Naive B cell (primary cell): ENCODE measurements around the gene SNAP29. TPM values are rescaled to one million over a fixed set of nuclear protein-coding genes. Genes with fewer than 3 reads are reported as not detected.
"Not testable (repeated sequence)": the region's sequence is repeated elsewhere in the genome, so short reads cannot be mapped to it uniquely, and the experiment has no call there.

Experiments
- ATAC-seq, 2 donors: fragments of 150-1000 bp; cut with Tn5 transposase; 2 replicates each; pipeline ENCODE4 v1.10.0; 2021; ENCODE audit warnings: low read depth in 2 of 2, mild to moderate bottlenecking in 2 of 2, moderate library complexity in 2 of 2
- DNase-seq: peaks from one replicate; pipeline ENCODE4 v3.0.0; 2022
- H3K27ac Mint-ChIP-seq, 6 donors: one replicate each; pipeline ENCODE4 v1.8.0; 2020 to 2022; ENCODE audit warnings: mild to moderate bottlenecking in 6 of 6, mixed read lengths in 6 of 6, moderate library complexity in 5 of 6, inconsistent platforms in 2 of 6
- H3K27me3 Mint-ChIP-seq, 3 donors: one replicate each; pipeline ENCODE4 v1.8.0; 2021 to 2022; ENCODE audit warnings: mixed read lengths in 3 of 3, mild to moderate bottlenecking in 1 of 3
- H3K36me3 Mint-ChIP-seq, 2 donors: one replicate each; pipeline ENCODE4 v1.8.0; 2020 to 2022; ENCODE audit warnings: mixed read lengths in 2 of 2, inconsistent platforms in 1 of 2, mild to moderate bottlenecking in 1 of 2
- H3K4me1 Mint-ChIP-seq, 3 donors: one replicate each; pipeline ENCODE4 v1.8.0; 2020 to 2022; ENCODE audit warnings: mixed read lengths in 3 of 3, inconsistent platforms in 1 of 3, mild to moderate bottlenecking in 1 of 3, moderate library complexity in 1 of 3
- H3K4me3 Mint-ChIP-seq, 8 donors: one replicate each; pipeline ENCODE4 v1.8.0; 2020 to 2022; ENCODE audit warnings: mild to moderate bottlenecking in 8 of 8, mixed read lengths in 8 of 8, moderate library complexity in 8 of 8, inconsistent platforms in 2 of 8
- H3K9me3 Mint-ChIP-seq, 7 donors: one replicate each; pipeline ENCODE4 v1.8.0; 2020 to 2022; ENCODE audit warnings: mixed read lengths in 7 of 7, mild to moderate bottlenecking in 5 of 7, inconsistent platforms in 2 of 7, moderate library complexity in 1 of 7
- polyA plus RNA-seq, 6 donors: library from polyadenylated mRNA; unstranded; fragments of 300-500 nt; fragmentation: Illumina TruSeq; gene quantifications; one replicate each; pipeline ENCODE4 v1.2.3, GENCODE V29; 2021; ENCODE audit warnings: low read depth in 6 of 6

The SNAP29 gene
- polyA plus RNA-seq, 6 donors from 2014 or later: 15.1 to 24.1 (median 17.1) TPM

GRCh38 chr22:20922141-20922751 lies 63.4 kb downstream of the SNAP29 start:
- no peaks in the 10 kb centered on the region for H3K36me3 Mint-ChIP-seq
- H3K27ac Mint-ChIP-seq: peak overlapping the region; percentile 10 to 82 (median 56)
- no peaks in the 10 kb centered on the region for H3K27me3 Mint-ChIP-seq
- H3K4me3 Mint-ChIP-seq: peak overlapping the region in 5 of 8 donors; percentile 13 to 76 (median 37)
- no peak for DNase-seq
- ATAC-seq: no peak
- H3K4me1 Mint-ChIP-seq: peaks cover 40 to 66% (median 57%) of the 10 kb centered on the region in 3 donors
- H3K9me3 Mint-ChIP-seq: no peaks in the 10 kb centered on the region

GRCh38 chr22:20926243-20926642 lies 67.4 kb downstream of the SNAP29 start:
- peak overlapping the region in 7 of 8 donors; percentile 9 to 74 (median 41) for H3K4me3 Mint-ChIP-seq
- ATAC-seq (no peak), DNase-seq (no peak)
- no peaks in the 10 kb centered on the region for H3K9me3 Mint-ChIP-seq
- H3K4me1 Mint-ChIP-seq: peaks cover 34 to 75% (median 63%) of the 10 kb centered on the region in 3 donors
- H3K27me3 Mint-ChIP-seq: no peaks in the 10 kb centered on the region
- no peaks in the 10 kb centered on the region for H3K36me3 Mint-ChIP-seq
- peak overlapping the region; percentile 18 to 94 (median 60) for H3K27ac Mint-ChIP-seq

GRCh38 chr22:20927940-20928572 lies 69.2 kb downstream of the SNAP29 start:
- Mint-ChIP-seq H3K36me3 (no peaks in the 10 kb centered on the region), H3K4me1 (peaks cover 31 to 70% (median 57%) of the 10 kb centered on the region in 3 donors), H3K27ac (peak overlapping the region in 1 of 6 donors; percentile 44), H3K9me3 (no peaks in the 10 kb centered on the region), H3K27me3 (no peaks in the 10 kb centered on the region), H3K4me3 (peak overlapping the region in 3 of 8 donors; percentile 36 to 69 (median 47))
- ATAC-seq (no peak), DNase-seq (no peak)

GRCh38 chr22:20928573-20928967 lies 69.8 kb downstream of the SNAP29 start:
- H3K4me1 Mint-ChIP-seq: peaks cover 31 to 73% (median 57%) of the 10 kb centered on the region in 3 donors
- no peak for ATAC-seq
- peak overlapping the region in 2 of 6 donors; percentile 41 to 44 for H3K27ac Mint-ChIP-seq
- no peaks in the 10 kb centered on the region for H3K27me3 Mint-ChIP-seq
- no peak overlapping the region for H3K4me3 Mint-ChIP-seq
- no peak for DNase-seq
- H3K9me3 Mint-ChIP-seq: no peaks in the 10 kb centered on the region
- no peaks in the 10 kb centered on the region for H3K36me3 Mint-ChIP-seq

- Mint-ChIP-seq H3K36me3 (no peaks in the 10 kb centered on the region), H3K4me3 (no peak overlapping the region), H3K4me1 (peaks cover 35 to 74% (median 59%) of the 10 kb centered on the region in 3 donors), H3K27ac (peak overlapping the region in 2 of 6 donors; percentile 65 to 87), H3K27me3 (no peaks in the 10 kb centered on the region), H3K9me3 (no peaks in the 10 kb centered on the region)
- DNase-seq: no peak
- no peak for ATAC-seq
Measured at GRCh38 chr22:20930004-20930403, 71.2 kb downstream of the SNAP29 start.

GRCh38 chr22:20930435-20930834 lies 71.6 kb downstream of the SNAP29 start:
- DNase-seq, H3K36me3 Mint-ChIP-seq, ATAC-seq, H3K27me3 Mint-ChIP-seq, H3K9me3 Mint-ChIP-seq: not testable (repeated sequence)
- Mint-ChIP-seq H3K27ac (peak overlapping the region in 1 of 6 donors; percentile 87), H3K4me3 (peak overlapping the region in 1 of 8 donors; percentile 29), H3K4me1 (peaks cover 33 to 74% (median 56%) of the 10 kb centered on the region in 3 donors)

- H3K27me3 Mint-ChIP-seq: no peaks in the 10 kb centered on the region
- no peaks in the 10 kb centered on the region for H3K9me3 Mint-ChIP-seq
- H3K27ac Mint-ChIP-seq: peak overlapping the region in 2 of 6 donors; percentile 30 to 69
- DNase-seq: no peak
- no peak for ATAC-seq
- H3K4me1 Mint-ChIP-seq: peaks cover 25 to 67% (median 54%) of the 10 kb centered on the region in 3 donors
- H3K4me3 Mint-ChIP-seq: peak overlapping the region in 2 of 8 donors; percentile 15 to 21
- H3K36me3 Mint-ChIP-seq: no peaks in the 10 kb centered on the region
Measured at GRCh38 chr22:20931126-20931654, 72.4 kb downstream of the SNAP29 start.

- Mint-ChIP-seq H3K36me3 (peaks cover 5 to 7% of the 10 kb centered on the region in 2 donors), H3K4me3 (no peak overlapping the region), H3K4me1 (peaks cover 34 to 71% (median 57%) of the 10 kb centered on the region in 3 donors), H3K9me3 (no peaks in the 10 kb centered on the region), H3K27ac (peak overlapping the region in 1 of 6 donors; percentile 18), H3K27me3 (no peaks in the 10 kb centered on the region)
- DNase-seq: no peak
- ATAC-seq: no peak
Measured at GRCh38 chr22:20933910-20934309, 75.1 kb downstream of the SNAP29 start.

GRCh38 chr22:20935049-20935448 lies 76.2 kb downstream of the SNAP29 start:
- not testable (repeated sequence) for H3K27me3 Mint-ChIP-seq, DNase-seq, H3K9me3 Mint-ChIP-seq, ATAC-seq, H3K36me3 Mint-ChIP-seq
- Mint-ChIP-seq H3K27ac (peak overlapping the region in 1 of 6 donors; percentile 72), H3K4me3 (peak overlapping the region in 1 of 8 donors; percentile 71), H3K4me1 (peaks cover 33 to 75% (median 57%) of the 10 kb centered on the region in 3 donors)

GRCh38 chr22:20935780-20936539 lies 77.2 kb downstream of the SNAP29 start:
- not testable (repeated sequence) for H3K27me3 Mint-ChIP-seq, ATAC-seq, H3K36me3 Mint-ChIP-seq, H3K9me3 Mint-ChIP-seq, DNase-seq
- Mint-ChIP-seq H3K27ac (peak overlapping the region in 1 of 6 donors; percentile 24), H3K4me1 (peaks cover 40 to 73% (median 61%) of the 10 kb centered on the region in 3 donors), H3K4me3 (peak overlapping the region in 1 of 8 donors; percentile 23)

- Mint-ChIP-seq H3K27ac (peak overlapping the region in 3 of 6 donors; percentile 34 to 88 (median 62)), H3K4me1 (peaks cover 42 to 76% (median 67%) of the 10 kb centered on the region in 3 donors), H3K4me3 (peak overlapping the region in 6 of 8 donors; percentile 34 to 78 (median 62)), H3K36me3 (peaks cover 5 to 7% of the 10 kb centered on the region in 2 donors), H3K9me3 (no peaks in the 10 kb centered on the region), H3K27me3 (no peaks in the 10 kb centered on the region)
- no peak for ATAC-seq
- no peak for DNase-seq
Measured at GRCh38 chr22:20937031-20937793, 78.4 kb downstream of the SNAP29 start.

- peaks cover 42 to 76% (median 70%) of the 10 kb centered on the region in 3 donors for H3K4me1 Mint-ChIP-seq
- no peaks in the 10 kb centered on the region for H3K27me3 Mint-ChIP-seq
- DNase-seq: no peak
- no peaks in the 10 kb centered on the region for H3K9me3 Mint-ChIP-seq
- H3K4me3 Mint-ChIP-seq: peak overlapping the region in 1 of 8 donors; percentile 61
- peaks cover 5 to 7% of the 10 kb centered on the region in 2 donors for H3K36me3 Mint-ChIP-seq
- H3K27ac Mint-ChIP-seq: peak overlapping the region in 2 of 6 donors; percentile 34 to 62
- no peak for ATAC-seq
Measured at GRCh38 chr22:20937794-20938671, 79.2 kb downstream of the SNAP29 start.
